ENCODE data around the gene ANKEF1.

Gene ANKEF1

DNA sequence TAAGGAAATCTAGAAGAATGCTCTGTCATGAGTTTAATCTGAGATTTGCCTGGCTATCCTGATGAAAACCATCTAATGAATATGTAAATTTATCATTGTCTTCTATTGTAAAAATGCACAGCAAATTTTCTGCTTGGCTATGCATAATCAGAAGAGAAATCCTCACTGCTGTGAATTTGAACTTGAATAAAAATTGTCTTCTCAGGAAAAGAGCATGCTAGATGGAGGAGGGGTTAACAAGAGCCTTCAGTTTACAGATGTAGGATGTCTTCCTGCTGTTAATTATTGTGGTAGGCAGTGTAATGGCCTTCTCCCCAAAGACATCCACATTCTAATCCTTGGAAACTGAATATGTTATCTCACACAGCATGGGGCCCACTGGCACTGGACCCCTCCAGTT, 45.8 kb downstream of the ANKEF1 start:
- TF ChIP-seq, protein P1, sequence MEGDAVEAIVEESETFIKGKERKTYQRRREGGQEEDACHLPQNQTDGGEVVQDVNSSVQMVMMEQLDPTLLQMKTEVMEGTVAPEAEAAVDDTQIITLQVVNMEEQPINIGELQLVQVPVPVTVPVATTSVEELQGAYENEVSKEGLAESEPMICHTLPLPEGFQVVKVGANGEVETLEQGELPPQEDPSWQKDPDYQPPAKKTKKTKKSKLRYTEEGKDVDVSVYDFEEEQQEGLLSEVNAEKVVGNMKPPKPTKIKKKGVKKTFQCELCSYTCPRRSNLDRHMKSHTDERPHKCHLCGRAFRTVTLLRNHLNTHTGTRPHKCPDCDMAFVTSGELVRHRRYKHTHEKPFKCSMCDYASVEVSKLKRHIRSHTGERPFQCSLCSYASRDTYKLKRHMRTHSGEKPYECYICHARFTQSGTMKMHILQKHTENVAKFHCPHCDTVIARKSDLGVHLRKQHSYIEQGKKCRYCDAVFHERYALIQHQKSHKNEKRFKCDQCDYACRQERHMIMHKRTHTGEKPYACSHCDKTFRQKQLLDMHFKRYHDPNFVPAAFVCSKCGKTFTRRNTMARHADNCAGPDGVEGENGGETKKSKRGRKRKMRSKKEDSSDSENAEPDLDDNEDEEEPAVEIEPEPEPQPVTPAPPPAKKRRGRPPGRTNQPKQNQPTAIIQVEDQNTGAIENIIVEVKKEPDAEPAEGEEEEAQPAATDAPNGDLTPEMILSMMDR (IDR thresholded peaks at IDR 0.05): no peak
- H3K4me1 Mint-ChIP-seq: peaks cover 18% of the 10 kb centered on the region
- no peaks in the 10 kb centered on the region for H3K36me3 Mint-ChIP-seq (ENCODE audit: low read depth)
- no peak overlapping the region for H3K4me3 Mint-ChIP-seq
- DNase-seq: no peak
- H3K27me3 Mint-ChIP-seq (ENCODE audit: low read depth, poor library complexity): peaks cover 2% of the 10 kb centered on the region
- no peaks in the 10 kb centered on the region for H3K9me3 Mint-ChIP-seq
- no peak overlapping the region for H3K27ac Mint-ChIP-seq

DNA sequence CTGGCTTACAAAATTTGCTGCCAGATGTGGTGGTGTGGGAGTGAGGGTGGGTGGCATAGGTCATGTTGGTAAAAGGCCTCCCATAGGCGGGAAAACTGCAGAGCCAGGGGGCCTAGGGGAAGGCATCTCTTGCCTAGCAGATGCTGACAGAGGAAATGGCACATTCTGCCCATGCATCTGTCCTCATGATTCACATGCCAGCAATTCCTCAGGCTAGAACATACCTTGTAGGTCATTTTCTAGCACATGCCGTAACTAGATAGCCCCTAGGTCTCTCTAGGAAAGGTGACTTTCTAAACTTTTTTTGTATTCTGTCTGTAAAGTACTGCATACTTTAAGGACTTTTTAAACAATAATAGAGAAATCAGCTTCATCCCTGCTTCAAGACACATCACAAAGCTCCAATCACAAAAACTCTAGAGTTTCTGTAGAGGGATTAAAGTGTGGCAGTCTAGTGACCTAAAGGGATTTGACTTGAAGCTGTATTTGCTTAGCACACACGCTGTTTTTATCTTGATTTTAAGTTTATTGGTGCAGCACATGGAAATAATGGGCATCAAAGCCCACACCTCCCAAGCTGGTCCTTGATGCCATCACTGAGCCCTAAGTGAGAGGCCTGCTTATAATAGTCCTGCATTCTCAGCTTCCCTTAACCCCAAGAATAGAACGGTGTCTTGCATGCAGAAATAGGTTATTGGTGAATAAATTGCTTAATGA, 55.2 kb downstream of the ANKEF1 start:
- H3K27ac Mint-ChIP-seq: no peak overlapping the region
- no peak overlapping the region for H3K4me3 Mint-ChIP-seq
- H3K4me1 Mint-ChIP-seq: peaks cover 15% of the 10 kb centered on the region
- H3K9me3 Mint-ChIP-seq: no peaks in the 10 kb centered on the region
- TF ChIP-seq, protein P1 (IDR thresholded peaks at IDR 0.05): no peak
- no peak for DNase-seq
- H3K36me3 Mint-ChIP-seq (ENCODE audit: low read depth): no peaks in the 10 kb centered on the region
- no peaks in the 10 kb centered on the region for H3K27me3 Mint-ChIP-seq (ENCODE audit: low read depth, poor library complexity)

DNA sequence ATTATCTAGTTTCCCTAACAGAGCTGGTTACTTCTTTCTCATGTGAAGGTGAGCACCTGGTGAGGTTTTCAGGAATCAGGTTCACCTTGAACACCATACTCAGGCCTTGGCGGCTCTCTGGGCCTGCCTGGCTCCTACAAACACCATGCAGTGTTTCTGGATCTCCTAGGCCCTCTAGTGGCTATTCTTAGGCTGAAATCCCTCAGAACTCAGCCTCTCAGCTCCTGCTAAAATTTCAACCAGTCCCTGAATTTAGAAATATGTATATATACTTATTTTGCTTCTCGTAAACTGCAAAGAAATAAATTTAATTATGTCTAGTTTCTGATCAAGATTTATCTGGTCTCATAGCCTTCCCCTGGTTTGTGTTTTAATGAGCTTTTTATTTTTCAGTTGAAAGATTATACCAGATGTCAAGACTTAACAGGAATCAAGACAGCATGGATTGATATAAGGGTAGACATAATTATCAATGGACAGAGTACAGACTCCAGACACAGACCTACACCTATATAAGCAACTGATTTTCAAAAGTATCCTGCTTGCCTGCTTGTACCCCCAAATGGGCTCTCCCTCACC, 55.9 kb downstream of the ANKEF1 start:
- peaks cover 8% of the 10 kb centered on the region for H3K4me1 Mint-ChIP-seq
- no peak overlapping the region for H3K4me3 Mint-ChIP-seq
- H3K27ac Mint-ChIP-seq: no peak overlapping the region
- no peaks in the 10 kb centered on the region for H3K36me3 Mint-ChIP-seq (ENCODE audit: low read depth)
- no peaks in the 10 kb centered on the region for H3K9me3 Mint-ChIP-seq
- TF ChIP-seq, protein P1 (IDR thresholded peaks at IDR 0.05): peak; percentile 90
- peak; percentile 28 for DNase-seq
- H3K27me3 Mint-ChIP-seq (ENCODE audit: low read depth, poor library complexity): no peaks in the 10 kb centered on the region

DNA sequence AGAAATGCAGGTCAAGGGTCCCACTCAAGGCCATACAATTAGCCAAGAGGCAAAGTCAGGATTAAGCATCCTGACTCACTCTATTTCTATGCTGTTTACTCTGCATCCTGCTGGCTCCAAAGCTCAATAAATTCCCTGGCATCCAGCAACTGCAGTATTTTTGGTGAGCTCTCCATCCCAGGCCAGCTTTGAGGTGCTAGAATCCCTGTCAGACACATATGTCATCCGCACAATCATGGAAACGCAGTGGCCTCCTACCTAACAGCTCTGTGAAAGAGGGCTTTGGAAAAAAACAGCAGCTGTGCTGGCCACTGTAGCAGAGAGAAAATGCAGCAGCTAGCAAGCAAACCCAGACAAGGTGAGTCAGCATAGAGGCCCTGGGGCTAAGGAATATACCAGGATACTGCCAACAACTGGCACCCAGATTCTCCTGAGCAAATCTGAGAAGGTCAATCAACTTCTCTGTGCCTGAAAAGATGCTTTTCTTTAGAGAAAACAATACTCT, 58.4 kb downstream of the ANKEF1 start:
- no peak overlapping the region for H3K27ac Mint-ChIP-seq
- H3K36me3 Mint-ChIP-seq (ENCODE audit: low read depth): no peaks in the 10 kb centered on the region
- TF ChIP-seq, protein P1 (IDR thresholded peaks at IDR 0.05): no peak
- no peaks in the 10 kb centered on the region for H3K27me3 Mint-ChIP-seq (ENCODE audit: low read depth, poor library complexity)
- DNase-seq: no peak
- no peak overlapping the region for H3K4me3 Mint-ChIP-seq
- H3K9me3 Mint-ChIP-seq: peaks cover 14% of the 10 kb centered on the region
- peaks cover 5% of the 10 kb centered on the region for H3K4me1 Mint-ChIP-seq

DNA sequence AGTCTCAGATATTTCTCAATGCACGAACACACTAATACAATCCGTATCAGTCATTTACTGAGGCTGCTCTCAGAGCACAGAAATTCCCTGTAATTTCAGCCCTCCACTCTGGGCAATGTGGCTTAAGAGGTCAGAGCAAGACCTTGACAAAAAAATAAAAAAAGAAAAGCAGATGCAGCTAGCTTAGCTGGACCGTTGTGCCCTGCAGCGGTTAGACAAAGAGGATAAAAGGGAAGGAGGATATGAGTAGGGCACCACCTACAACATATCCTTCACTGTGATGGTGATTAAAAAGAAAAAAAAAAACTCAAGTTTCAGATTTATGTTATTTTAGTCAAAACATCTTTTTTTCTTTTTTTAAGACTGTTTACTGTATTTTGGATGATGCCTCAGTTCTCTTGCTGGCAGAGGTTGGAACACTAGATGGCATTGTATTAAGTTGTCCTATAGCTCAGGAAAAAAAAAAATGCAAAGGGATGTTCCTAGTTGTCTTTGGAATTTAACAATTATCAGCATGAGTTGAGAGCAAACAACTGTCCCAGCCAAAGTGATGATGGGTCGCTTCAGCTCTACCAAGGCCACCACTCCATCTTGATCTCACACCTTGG, 59.9 kb downstream of the ANKEF1 start:
- TF ChIP-seq, protein P1 (IDR thresholded peaks at IDR 0.05): no peak
- H3K4me1 Mint-ChIP-seq: peaks cover 5% of the 10 kb centered on the region
- H3K27me3 Mint-ChIP-seq (ENCODE audit: low read depth, poor library complexity): no peaks in the 10 kb centered on the region
- no peak for DNase-seq
- peaks cover 7% of the 10 kb centered on the region for H3K36me3 Mint-ChIP-seq (ENCODE audit: low read depth)
- H3K9me3 Mint-ChIP-seq: peaks cover 28% of the 10 kb centered on the region
- no peak overlapping the region for H3K4me3 Mint-ChIP-seq
- H3K27ac Mint-ChIP-seq: no peak overlapping the region
